Measurements from ENCODE around the gene NSL1. TPM values are rescaled to one million over a fixed set of nuclear protein-coding genes. Genes with fewer than 3 reads are reported as not detected.

The NSL1 gene
- total and polyA plus RNA-seq, 3 donors from 2014 or later, result 29.3 to 52.7 (median 50.0) TPM

GRCh38 chr1:212703991-212704564 lies 87.5 kb downstream of the NSL1 start:
- no peak for DNase-seq
- intact Hi-C loops (cut with DNase I; ENCODE audit: low total_unique reads), result no loop called here
- Histone ChIP-seq H3K4me3 (no peak overlapping the region), H3K36me3 (ENCODE audit: low read depth, missing control alignments) (no peaks in the 10 kb centered on the region), H3K9me3 (no peaks in the 10 kb centered on the region), H3K27ac (no peak overlapping the region), H3K27me3 (no peaks in the 10 kb centered on the region), H3K4me1 (peaks cover 3% of the 10 kb centered on the region)
- TF ChIP-seq CTCF (IDR thresholded peaks at IDR 0.05), result no peak
- no peak for TF ChIP-seq POLR2A (IDR thresholded peaks at IDR 0.05)
- WGBS, 2 donors, result 73 to 91% methylated on average over 9 of the region's 9 CpGs

GRCh38 chr1:212702672-212703071 lies 88.9 kb downstream of the NSL1 start:
- H3K4me1 ChIP-seq, result peaks cover 4% of the 10 kb centered on the region
- H3K27me3 ChIP-seq, result peaks cover under 1% of the 10 kb centered on the region
- intact Hi-C loops (cut with DNase I; ENCODE audit: low total_unique reads), result no loop called here
- DNase-seq, result no peak
- H3K4me3 ChIP-seq, result no peak overlapping the region
- 67 to 76% methylated on average over 1 of the region's 1 CpG for WGBS, 2 donors
- H3K9me3 ChIP-seq, result no peaks in the 10 kb centered on the region
- no peak overlapping the region for H3K27ac ChIP-seq
- no peaks in the 10 kb centered on the region for H3K36me3 ChIP-seq (ENCODE audit: low read depth, missing control alignments)
- TF ChIP-seq CTCF (IDR thresholded peaks at IDR 0.05) (no peak), POLR2A (IDR thresholded peaks at IDR 0.05) (no peak)

- H3K4me1 ChIP-seq, result peaks cover 4% of the 10 kb centered on the region
- intact Hi-C loops (cut with DNase I; ENCODE audit: low total_unique reads), result no loop called here
- WGBS, 2 donors, result 56 to 64% methylated on average over 1 of the region's 1 CpG
- no peak for DNase-seq
- H3K36me3 ChIP-seq (ENCODE audit: low read depth, missing control alignments), result no peaks in the 10 kb centered on the region
- H3K4me3 ChIP-seq, result no peak overlapping the region
- no peak overlapping the region for H3K27ac ChIP-seq
- peaks cover 4% of the 10 kb centered on the region for H3K27me3 ChIP-seq
- H3K9me3 ChIP-seq, result no peaks in the 10 kb centered on the region
- TF ChIP-seq POLR2A (IDR thresholded peaks at IDR 0.05) (no peak), CTCF (IDR thresholded peaks at IDR 0.05) (no peak)
Observed at GRCh38 chr1:212701910-212702309, 89.7 kb downstream of the NSL1 start.

GRCh38 chr1:212700892-212701819 lies 90.4 kb downstream of the NSL1 start:
- TF ChIP-seq POLR2A (IDR thresholded peaks at IDR 0.05), result no peak
- no peak for TF ChIP-seq CTCF (IDR thresholded peaks at IDR 0.05)
- peak; percentile 61 for DNase-seq
- Histone ChIP-seq H3K4me3 (peak overlapping the region; percentile 60 to 76), H3K36me3 (ENCODE audit: low read depth, missing control alignments) (no peaks in the 10 kb centered on the region), H3K27me3 (peaks cover 4% of the 10 kb centered on the region), H3K4me1 (peaks cover 4% of the 10 kb centered on the region), H3K9me3 (no peaks in the 10 kb centered on the region), H3K27ac (no peak overlapping the region)
- intact Hi-C loops (cut with DNase I; ENCODE audit: low total_unique reads), result no loop called here
- 9 to 10% methylated on average over 21 to 27 of the region's 27 CpGs for WGBS, 2 donors

All from testis (tissue), 3 donors.